Colonic mucosa (tissue), 4 donors: Measurements from ENCODE around the gene HIPK2. TPM values are rescaled to one million over a fixed set of nuclear protein-coding genes. Genes with fewer than 3 reads are reported as not detected.

Experiments used
- DNase-seq: peaks from one replicate; pipeline ENCODE4 v3.0.0-alpha.2; 2020
- H3K27ac ChIP-seq: fragments of 200-600 bp; one replicate; pipeline ENCODE4 v1.8.0; 2021
- H3K27me3 ChIP-seq: fragments of 200-600 bp; one replicate; pipeline ENCODE4 v1.8.0; 2021
- H3K36me3 ChIP-seq: fragments of 200-600 bp; one replicate; pipeline ENCODE4 v1.8.0; 2021
- H3K4me1 ChIP-seq: fragments of 200-600 bp; one replicate; pipeline ENCODE4 v1.8.0; 2021; ENCODE audit warnings: mild to moderate bottlenecking
- H3K4me3 ChIP-seq: fragments of 200-600 bp; one replicate; pipeline ENCODE4 v1.8.0; 2021
- H3K9ac ChIP-seq, 2 donors: one replicate each; pipeline ENCODE4 v1.7.0; 2013; ENCODE audit warnings: control low read depth in 2 of 2, low read depth in 2 of 2, low read length in 2 of 2
- H3K9me3 ChIP-seq: fragments of 200-600 bp; one replicate; pipeline ENCODE4 v1.8.0; 2021
- intact Hi-C: fragments of 100-400 bp; cut with DNase I; formaldehyde crosslinking; loops from one replicate; pipeline ENCODE4 v1.14.1; 2022
- total RNA-seq, 2 donors: library from RNA; stranded (reverse); fragmentation: NEBNext Ultra II Directional in 1 of 2; extraction: Animal tissue kit (Norgen Biotek cat#: 25700) in 1 of 2; gene quantifications; one replicate each; pipeline ENCODE4 v1.2.1, GENCODE V29; 2021
- TF ChIP-seq, protein P1 (sequence below): fragments of 200-600 bp; IDR thresholded peaks from one replicate; pipeline ENCODE4 v1.8.0; 2022; ENCODE audit warnings: antibody characterized with exemption, mild to moderate bottlenecking
- donor health status: healthy.
- donor health status: DM: no; HTN: no; CAD: no.
- donor health status: DM: no; HTN: no; CAD: no.

HIPK2 gene
- total RNA-seq, 2 donors from 2014 or later = 25.3 to 28.4 TPM

DNA sequence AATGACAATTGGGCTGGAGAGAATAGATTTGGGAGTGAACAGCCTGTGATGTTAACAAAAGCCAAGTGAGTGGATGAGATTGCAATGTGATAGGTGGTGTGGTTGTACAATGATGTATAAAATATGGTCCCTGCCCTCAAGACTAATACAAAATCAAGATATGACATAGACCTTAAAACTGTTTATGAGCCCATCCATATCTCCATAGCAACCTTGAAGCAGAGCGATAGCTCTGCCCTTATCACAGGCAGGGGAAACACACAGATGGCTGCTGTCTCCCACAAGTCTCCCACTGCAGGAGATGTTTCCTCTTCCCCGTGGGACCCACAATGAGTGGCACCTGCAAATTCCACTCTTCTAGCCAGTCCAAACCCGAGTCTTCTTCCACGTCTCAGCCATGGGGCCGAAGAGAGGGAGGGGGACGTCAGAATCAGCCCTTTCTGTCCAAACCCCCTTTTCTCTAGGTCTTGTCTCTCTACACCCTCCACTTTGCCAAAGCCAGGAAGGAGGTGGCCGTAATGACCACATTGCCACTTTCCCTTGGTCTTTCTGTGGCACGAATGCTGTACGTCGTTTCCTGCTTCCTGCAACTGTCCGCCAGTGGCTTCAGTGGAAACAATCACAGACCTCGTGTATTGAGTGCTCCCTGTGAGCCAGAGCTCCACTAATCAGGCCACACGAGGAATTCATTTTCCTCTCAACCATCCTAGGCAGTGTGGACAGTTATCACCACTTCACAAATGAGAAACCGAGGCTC lies 43.7 kb upstream of the HIPK2 start:
- Histone ChIP-seq H3K9me3 (no peaks in the 10 kb centered on the region), H3K4me3 (no peak overlapping the region), H3K27ac (no peak overlapping the region), H3K27me3 (no peaks in the 10 kb centered on the region), H3K4me1 (no peaks in the 10 kb centered on the region), H3K36me3 (no peaks in the 10 kb centered on the region), H3K9ac (no peak overlapping the region)
- DNase-seq = no peak
- intact Hi-C loops = no loop called here
- TF ChIP-seq, protein P1, sequence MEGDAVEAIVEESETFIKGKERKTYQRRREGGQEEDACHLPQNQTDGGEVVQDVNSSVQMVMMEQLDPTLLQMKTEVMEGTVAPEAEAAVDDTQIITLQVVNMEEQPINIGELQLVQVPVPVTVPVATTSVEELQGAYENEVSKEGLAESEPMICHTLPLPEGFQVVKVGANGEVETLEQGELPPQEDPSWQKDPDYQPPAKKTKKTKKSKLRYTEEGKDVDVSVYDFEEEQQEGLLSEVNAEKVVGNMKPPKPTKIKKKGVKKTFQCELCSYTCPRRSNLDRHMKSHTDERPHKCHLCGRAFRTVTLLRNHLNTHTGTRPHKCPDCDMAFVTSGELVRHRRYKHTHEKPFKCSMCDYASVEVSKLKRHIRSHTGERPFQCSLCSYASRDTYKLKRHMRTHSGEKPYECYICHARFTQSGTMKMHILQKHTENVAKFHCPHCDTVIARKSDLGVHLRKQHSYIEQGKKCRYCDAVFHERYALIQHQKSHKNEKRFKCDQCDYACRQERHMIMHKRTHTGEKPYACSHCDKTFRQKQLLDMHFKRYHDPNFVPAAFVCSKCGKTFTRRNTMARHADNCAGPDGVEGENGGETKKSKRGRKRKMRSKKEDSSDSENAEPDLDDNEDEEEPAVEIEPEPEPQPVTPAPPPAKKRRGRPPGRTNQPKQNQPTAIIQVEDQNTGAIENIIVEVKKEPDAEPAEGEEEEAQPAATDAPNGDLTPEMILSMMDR = no peak

DNA sequence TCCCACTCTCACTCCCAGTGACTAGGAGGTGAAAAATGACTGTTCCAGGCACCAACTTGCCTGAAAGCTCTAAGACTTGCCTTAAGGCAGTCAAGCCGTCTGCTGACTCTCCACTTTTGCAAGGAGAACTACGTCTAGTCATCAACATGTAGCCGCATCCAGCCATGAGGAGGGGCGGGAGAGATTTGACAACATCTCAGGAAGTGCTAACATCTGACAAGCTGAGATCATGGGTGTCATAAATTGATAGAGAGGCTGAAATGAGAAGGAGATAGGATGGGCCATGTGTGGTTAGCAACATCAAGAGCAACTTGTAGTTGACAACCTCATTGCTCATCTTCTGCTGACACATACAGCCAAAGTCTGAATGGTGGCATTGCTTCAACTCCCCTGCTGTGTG lies 42.3 kb upstream of the HIPK2 start:
- Histone ChIP-seq H3K4me1 (no peaks in the 10 kb centered on the region), H3K27me3 (no peaks in the 10 kb centered on the region), H3K9me3 (no peaks in the 10 kb centered on the region), H3K9ac (no peak overlapping the region), H3K27ac (no peak overlapping the region), H3K4me3 (no peak overlapping the region), H3K36me3 (no peaks in the 10 kb centered on the region)
- TF ChIP-seq, protein P1 = no peak
- DNase-seq = no peak
- intact Hi-C loops = no loop called here

DNA sequence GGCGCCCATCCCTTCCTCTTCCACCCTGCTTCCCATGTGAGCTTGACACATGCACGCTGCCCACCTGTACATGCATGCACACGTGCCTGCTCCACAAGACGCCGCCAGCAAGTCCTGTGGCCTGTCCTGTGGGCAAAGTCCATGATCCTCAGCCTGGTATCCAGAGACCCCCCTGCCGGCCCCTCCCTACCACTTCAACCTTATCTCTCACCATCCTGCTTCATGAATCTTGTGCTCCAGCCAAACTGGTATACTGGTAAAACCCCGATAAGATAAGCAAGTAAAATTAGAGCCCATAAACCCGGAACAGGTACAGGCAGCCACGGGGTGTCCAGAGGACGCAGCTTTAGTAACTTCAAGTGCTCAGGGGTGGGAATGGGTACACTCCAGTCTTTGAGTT lies 39.5 kb upstream of the HIPK2 start:
- DNase-seq = no peak
- Histone ChIP-seq H3K4me3 (no peak overlapping the region), H3K9me3 (no peaks in the 10 kb centered on the region), H3K27ac (no peak overlapping the region), H3K4me1 (no peaks in the 10 kb centered on the region), H3K9ac (no peak overlapping the region), H3K36me3 (no peaks in the 10 kb centered on the region), H3K27me3 (no peaks in the 10 kb centered on the region)
- intact Hi-C loops = no loop called here
- TF ChIP-seq, protein P1 = no peak

DNA sequence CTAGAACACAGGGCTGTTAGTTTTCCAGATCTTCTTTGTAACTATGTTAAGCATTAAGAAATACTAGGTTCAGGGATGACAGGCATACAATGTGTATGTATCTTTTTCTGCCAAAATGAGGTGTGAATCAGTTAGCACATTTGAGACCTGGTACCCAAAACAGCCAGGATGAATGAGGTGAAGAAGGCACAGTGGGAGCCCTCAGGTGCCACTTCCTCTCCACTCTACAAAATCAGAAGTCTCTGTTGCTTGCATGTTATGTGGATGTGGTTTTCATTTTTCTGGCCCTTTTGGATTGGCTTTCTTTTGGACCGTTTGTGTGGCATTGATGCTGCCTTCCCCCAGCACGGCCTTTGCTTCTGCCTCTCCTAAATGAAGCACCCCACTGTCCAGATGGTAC lies 35.9 kb upstream of the HIPK2 start:
- H3K4me3 ChIP-seq = no peak overlapping the region
- no peak overlapping the region for H3K27ac ChIP-seq
- TF ChIP-seq, protein P1 = no peak
- H3K27me3 ChIP-seq = no peaks in the 10 kb centered on the region
- intact Hi-C loops = no loop called here
- H3K4me1 ChIP-seq = no peaks in the 10 kb centered on the region
- H3K36me3 ChIP-seq = no peaks in the 10 kb centered on the region
- no peak for DNase-seq
- H3K9me3 ChIP-seq = no peaks in the 10 kb centered on the region
- H3K9ac ChIP-seq = no peak overlapping the region

DNA sequence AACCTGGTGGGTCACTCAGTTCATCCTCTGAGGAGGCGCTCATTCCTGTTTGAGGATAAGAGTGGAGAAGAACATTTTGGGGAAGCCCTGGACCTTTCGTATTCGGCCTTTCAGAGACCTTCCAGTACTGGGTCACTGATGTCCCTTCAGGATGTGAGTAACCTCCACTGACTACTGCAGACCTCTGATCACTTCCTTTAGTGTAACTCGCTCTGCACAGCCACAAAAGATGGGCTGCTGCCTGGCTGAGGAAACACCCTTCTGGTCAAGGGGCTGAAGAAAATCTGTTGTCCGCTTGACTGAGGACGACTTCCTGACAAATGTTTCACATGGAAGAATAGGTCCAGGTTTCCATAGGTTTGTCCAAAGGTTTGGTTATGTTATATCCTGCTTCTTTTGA lies 35.4 kb upstream of the HIPK2 start:
- no peak overlapping the region for H3K27ac ChIP-seq
- H3K27me3 ChIP-seq = no peaks in the 10 kb centered on the region
- TF ChIP-seq, protein P1 = no peak
- no peaks in the 10 kb centered on the region for H3K36me3 ChIP-seq
- H3K9me3 ChIP-seq = no peaks in the 10 kb centered on the region
- H3K9ac ChIP-seq = no peak overlapping the region
- DNase-seq = no peak
- H3K4me3 ChIP-seq = no peak overlapping the region
- intact Hi-C loops = no loop called here
- H3K4me1 ChIP-seq = no peaks in the 10 kb centered on the region
